ENCODE results near the gene FTMT. TPM values are rescaled to one million over a fixed set of nuclear protein-coding genes. Genes with fewer than 3 reads are reported as not detected.

Gene FTMT
- total RNA-seq, 3 donors from 2014 or later (not counting 1 experiment from before 2014, with no cell fraction given), result not detected

- Mint-ChIP-seq H3K27ac (no peak overlapping the region), H3K4me3 (no peak overlapping the region), H3K4me1 (no peaks in the 10 kb centered on the region), H3K9me3 (peaks cover 10 to 18% of the 10 kb centered on the region in 2 donors), H3K27me3 (ENCODE audit: low read depth in 2 of 2) (no peaks in the 10 kb centered on the region), H3K36me3 (no peaks in the 10 kb centered on the region)
- H3K4me3 ChIP-seq (ENCODE audit: low read length), result no peak overlapping the region
- ATAC-seq (no peak), DNase-seq (no peak)
- TF ChIP-seq CTCF (IDR thresholded peaks at IDR 0.05), result no peak
- H3K4me1 ChIP-seq (ENCODE audit: control insufficient read depth, insufficient read depth, low read length), result no peaks in the 10 kb centered on the region
- H3K27ac ChIP-seq (ENCODE audit: low read length), result no peak overlapping the region
- H3K27me3 ChIP-seq (ENCODE audit: control insufficient read depth, insufficient read depth, low read length), result no peaks in the 10 kb centered on the region
- peaks cover 2% of the 10 kb centered on the region for H3K9me3 ChIP-seq (ENCODE audit: control insufficient read depth, insufficient read depth, low read length)
- intact Hi-C loops (cut with micrococcal nuclease), result no loop called here
- WGBS (ENCODE audit: insufficient coverage), result 100% methylated on average over 1 of the region's 4 CpGs
- H3K36me3 ChIP-seq (ENCODE audit: control insufficient read depth, insufficient read depth, low read length), result no peaks in the 10 kb centered on the region
Observed at GRCh38 chr5:121850272-121850671, 1.4 kb upstream of the FTMT start.

GRCh38 chr5:121853850-121854249 is 2.2 kb downstream of the FTMT start:
- 79% methylated on average over 2 of the region's 2 CpGs for WGBS (ENCODE audit: insufficient coverage)
- no peaks in the 10 kb centered on the region for H3K4me1 Mint-ChIP-seq
- ATAC-seq, result no peak

DNA sequence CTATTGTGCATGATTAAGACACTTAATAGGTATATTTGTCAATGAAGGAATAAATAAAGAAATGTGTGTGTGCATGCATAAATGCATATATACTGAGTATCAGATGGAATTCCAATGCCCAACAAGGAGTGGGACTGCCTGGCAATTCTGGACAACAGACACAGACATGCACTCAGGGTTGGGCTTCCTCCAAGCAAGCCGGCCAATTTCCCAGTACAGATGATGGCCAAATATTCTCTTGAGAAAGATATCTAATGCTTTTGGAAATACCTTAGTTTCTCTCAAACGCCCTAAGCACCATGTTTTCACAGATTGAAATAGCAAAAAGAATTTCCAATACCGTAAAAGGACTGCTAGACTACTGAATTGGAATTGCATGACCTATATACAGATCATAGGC is 11.1 kb downstream of the FTMT start:
- no peak for DNase-seq
- no peak for TF ChIP-seq CTCF (IDR thresholded peaks at IDR 0.05)
- intact Hi-C loops (cut with micrococcal nuclease), result no loop called here
- Histone ChIP-seq H3K4me3 (ENCODE audit: low read length) (no peak overlapping the region), H3K36me3 (ENCODE audit: control insufficient read depth, insufficient read depth, low read length) (no peaks in the 10 kb centered on the region), H3K4me1 (ENCODE audit: control insufficient read depth, insufficient read depth, low read length) (no peaks in the 10 kb centered on the region), H3K27me3 (ENCODE audit: control insufficient read depth, insufficient read depth, low read length) (no peaks in the 10 kb centered on the region), H3K9me3 (ENCODE audit: control insufficient read depth, insufficient read depth, low read length) (no peaks in the 10 kb centered on the region), H3K27ac (ENCODE audit: low read length) (no peak overlapping the region)
- Mint-ChIP-seq H3K27ac (no peak overlapping the region), H3K4me1 (no peaks in the 10 kb centered on the region), H3K36me3 (no peaks in the 10 kb centered on the region), H3K4me3 (no peak overlapping the region), H3K9me3 (peaks cover 4 to 9% of the 10 kb centered on the region in 2 donors), H3K27me3 (ENCODE audit: low read depth in 2 of 2) (no peaks in the 10 kb centered on the region)
- 87% methylated on average over 3 of the region's 3 CpGs for WGBS (ENCODE audit: insufficient coverage)
- ATAC-seq, result no peak

More at GRCh38 chr5:121853850-121854249, 2.2 kb downstream of the FTMT start:
- DNase-seq, result no peak
- Mint-ChIP-seq H3K9me3 (peaks cover 5 to 9% of the 10 kb centered on the region in 2 donors), H3K27ac (no peak overlapping the region), H3K27me3 (ENCODE audit: low read depth in 2 of 2) (no peaks in the 10 kb centered on the region), H3K4me3 (no peak overlapping the region), H3K36me3 (no peaks in the 10 kb centered on the region)
- no peaks in the 10 kb centered on the region for H3K4me1 ChIP-seq (ENCODE audit: control insufficient read depth, insufficient read depth, low read length)
- peaks cover 2% of the 10 kb centered on the region for H3K9me3 ChIP-seq (ENCODE audit: control insufficient read depth, insufficient read depth, low read length)
- H3K4me3 ChIP-seq (ENCODE audit: low read length), result no peak overlapping the region
- intact Hi-C loops (cut with micrococcal nuclease), result no loop called here
- no peak overlapping the region for H3K27ac ChIP-seq (ENCODE audit: low read length)
- H3K27me3 ChIP-seq (ENCODE audit: control insufficient read depth, insufficient read depth, low read length), result no peaks in the 10 kb centered on the region
- H3K36me3 ChIP-seq (ENCODE audit: control insufficient read depth, insufficient read depth, low read length), result no peaks in the 10 kb centered on the region
- no peak for TF ChIP-seq CTCF (IDR thresholded peaks at IDR 0.05)

- TF ChIP-seq CTCF (IDR thresholded peaks at IDR 0.05), result no peak
- Histone ChIP-seq H3K27me3 (ENCODE audit: control insufficient read depth, insufficient read depth, low read length) (no peaks in the 10 kb centered on the region), H3K27ac (ENCODE audit: low read length) (no peak overlapping the region), H3K4me1 (ENCODE audit: control insufficient read depth, insufficient read depth, low read length) (no peaks in the 10 kb centered on the region), H3K4me3 (ENCODE audit: low read length) (no peak overlapping the region), H3K9me3 (ENCODE audit: control insufficient read depth, insufficient read depth, low read length) (no peaks in the 10 kb centered on the region), H3K36me3 (ENCODE audit: control insufficient read depth, insufficient read depth, low read length) (no peaks in the 10 kb centered on the region)
- Mint-ChIP-seq H3K27ac (no peak overlapping the region), H3K4me3 (no peak overlapping the region), H3K27me3 (ENCODE audit: low read depth in 2 of 2) (no peaks in the 10 kb centered on the region), H3K9me3 (peaks cover 4 to 9% of the 10 kb centered on the region in 2 donors), H3K36me3 (no peaks in the 10 kb centered on the region), H3K4me1 (no peaks in the 10 kb centered on the region)
- DNase-seq, result no peak
- intact Hi-C loops (cut with micrococcal nuclease), result no loop called here
- 79% methylated on average over 2 of the region's 2 CpGs for WGBS (ENCODE audit: insufficient coverage)
- ATAC-seq, result no peak
Observed at GRCh38 chr5:121863753-121864285, 12.1 kb downstream of the FTMT start.
